NCI-H345 treated with DMSO at 0.1 percent for 48 hours (cell line): ENCODE results near the gene DRC1.

Experiments
- DNase-seq: peaks from one replicate; lab custom pipeline; 2025; ENCODE audit not compliant: unreplicated experiment; lab: John Stamatoyannopoulos, UW

The DRC1 gene

DNA sequence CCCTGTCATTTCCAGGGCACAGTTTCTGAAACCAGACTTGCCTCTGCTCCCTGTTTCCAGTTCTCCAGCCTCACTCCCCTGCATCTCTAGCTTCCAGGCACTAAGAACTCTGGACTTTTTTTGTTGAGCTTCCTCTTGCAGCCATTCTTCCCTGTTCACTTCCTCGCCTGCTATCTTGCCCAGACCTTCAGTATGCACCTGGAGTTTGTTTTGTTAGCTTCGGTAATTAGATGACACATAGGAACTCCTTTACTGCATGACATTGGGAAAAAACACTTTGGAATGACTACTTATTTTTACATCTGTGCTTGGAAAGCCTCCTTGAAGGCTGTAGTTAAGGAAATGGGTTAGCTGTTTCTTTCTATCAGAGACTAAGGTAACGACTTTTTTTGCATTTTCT, 41.0 kb downstream of the DRC1 start:
- no peak for DNase-seq

DNA sequence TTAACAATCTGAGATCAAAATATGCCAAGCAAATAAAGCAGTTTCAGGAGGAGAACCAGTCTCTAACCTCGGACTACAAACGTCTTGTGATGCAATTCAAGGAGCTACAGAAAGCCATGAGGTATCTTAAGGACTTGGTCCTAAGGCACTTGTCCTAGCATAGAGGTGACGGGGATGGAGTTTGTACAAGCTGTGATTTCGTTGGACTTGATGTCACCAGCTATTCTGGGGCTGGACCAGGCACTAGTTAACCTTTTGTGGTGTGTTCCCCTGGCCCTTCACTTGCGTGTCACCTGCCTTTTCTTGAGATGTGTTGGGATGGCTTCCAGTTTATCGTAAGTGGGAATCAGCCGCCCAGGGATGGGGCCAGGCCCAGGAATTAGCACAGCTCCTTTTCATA, 42.5 kb downstream of the DRC1 start:
- no peak for DNase-seq

DNA sequence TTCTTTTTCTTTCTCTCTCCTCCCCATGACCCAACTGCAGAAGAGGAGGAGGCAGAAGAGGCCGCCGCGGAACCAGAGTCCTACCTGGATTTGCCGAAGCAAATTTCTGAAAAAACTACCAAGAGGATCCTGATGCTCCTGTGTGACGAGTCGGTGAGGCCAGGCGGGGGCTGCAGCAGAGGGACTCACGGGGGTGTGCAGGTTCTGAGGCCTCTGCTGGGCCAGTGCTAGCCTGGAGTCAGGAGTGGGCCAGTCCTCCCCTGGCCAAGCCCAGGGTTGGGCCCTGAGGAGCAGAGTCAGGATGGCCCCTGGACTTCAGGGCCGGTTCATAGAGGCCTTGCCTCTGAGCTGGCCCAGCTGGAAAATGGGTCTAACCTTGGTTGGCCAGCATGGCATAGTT, 46.9 kb downstream of the DRC1 start:
- DNase-seq, result no peak

DNA sequence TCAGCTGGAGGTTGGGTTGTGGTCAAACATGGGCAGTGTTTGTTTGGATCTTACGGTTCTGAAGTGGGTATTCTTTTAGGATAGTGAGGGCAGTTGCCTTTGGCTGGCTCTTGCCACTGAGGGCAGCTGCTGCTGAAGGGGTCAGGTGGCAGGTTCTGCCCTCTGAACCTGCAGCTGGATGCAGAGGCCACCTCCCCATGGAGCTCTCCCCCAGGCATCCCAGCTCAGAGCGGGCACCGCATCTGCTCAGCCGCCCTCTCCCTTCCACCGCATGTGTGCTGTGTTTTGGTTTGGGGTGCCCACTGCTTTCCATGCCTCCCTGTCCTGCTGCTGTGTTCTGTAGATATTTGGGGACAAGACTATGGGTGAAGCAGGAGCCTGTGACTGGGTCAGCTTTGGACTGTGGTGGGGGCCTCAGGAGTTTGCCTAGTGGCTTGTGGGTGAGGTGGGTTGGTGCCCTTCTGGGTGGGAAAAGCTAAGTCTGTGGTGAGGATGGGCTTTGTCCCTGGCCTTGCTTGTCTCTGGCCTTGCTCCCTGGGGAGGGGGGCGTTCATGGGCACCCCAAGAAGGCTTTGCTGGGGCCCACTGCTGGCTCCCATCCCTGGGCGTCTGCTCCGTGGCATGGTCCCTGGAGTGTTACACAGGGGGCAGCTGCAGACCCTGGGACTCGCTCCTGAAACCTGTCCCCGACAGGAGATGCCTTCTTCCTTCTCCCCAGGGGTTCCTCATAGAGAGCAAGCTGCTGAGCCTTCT, 47.7 kb downstream of the DRC1 start:
- no peak for DNase-seq

DNA sequence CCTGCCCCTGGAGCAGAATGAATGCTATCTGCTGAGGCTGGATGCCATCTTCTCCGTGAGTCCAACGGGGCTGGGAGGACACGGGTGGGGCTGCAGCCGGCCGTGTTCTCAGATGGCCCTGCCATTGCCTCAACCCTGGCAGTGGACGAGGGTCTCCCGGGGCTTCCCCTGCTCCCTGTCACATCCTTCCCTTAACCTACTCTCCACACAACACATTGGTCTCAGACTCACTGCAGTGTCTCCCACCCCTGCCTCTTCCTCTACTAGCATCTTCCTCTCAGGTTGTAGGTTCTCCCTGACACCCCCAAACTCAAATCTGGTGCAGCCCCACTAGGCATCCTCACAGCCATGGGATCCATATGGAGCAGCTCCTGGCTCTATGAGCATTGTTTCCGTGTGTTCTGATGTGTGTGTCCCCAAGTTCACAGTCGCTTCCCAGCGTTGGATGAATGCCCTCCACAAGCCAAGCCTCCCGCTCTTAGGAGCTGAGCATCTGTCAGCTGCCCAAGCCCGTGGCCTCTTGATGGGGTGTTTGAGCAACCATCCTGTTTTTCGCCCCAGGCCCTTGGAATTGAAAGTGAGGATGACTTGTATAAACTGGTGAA, 48.4 kb downstream of the DRC1 start:
- no peak for DNase-seq

DNA sequence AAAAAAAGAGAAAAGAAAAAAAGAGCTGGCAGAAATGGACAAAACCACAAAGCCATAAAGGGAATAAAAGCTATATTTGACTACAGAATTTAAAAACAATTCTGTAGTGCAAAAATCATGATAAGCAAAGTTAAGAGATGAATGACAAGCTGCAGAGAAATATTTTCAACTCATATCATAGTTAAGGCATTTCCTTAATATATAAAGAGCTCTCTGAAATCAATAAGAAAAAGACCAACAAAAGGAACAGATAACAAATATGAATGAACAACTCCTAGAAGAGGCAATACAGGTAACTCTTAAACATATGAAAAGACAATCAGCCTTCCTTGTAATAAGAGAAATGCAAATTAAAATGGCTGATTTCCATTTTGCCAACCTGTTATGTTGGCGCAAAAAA, 50.0 kb downstream of the DRC1 start:
- no peak for DNase-seq

DNA sequence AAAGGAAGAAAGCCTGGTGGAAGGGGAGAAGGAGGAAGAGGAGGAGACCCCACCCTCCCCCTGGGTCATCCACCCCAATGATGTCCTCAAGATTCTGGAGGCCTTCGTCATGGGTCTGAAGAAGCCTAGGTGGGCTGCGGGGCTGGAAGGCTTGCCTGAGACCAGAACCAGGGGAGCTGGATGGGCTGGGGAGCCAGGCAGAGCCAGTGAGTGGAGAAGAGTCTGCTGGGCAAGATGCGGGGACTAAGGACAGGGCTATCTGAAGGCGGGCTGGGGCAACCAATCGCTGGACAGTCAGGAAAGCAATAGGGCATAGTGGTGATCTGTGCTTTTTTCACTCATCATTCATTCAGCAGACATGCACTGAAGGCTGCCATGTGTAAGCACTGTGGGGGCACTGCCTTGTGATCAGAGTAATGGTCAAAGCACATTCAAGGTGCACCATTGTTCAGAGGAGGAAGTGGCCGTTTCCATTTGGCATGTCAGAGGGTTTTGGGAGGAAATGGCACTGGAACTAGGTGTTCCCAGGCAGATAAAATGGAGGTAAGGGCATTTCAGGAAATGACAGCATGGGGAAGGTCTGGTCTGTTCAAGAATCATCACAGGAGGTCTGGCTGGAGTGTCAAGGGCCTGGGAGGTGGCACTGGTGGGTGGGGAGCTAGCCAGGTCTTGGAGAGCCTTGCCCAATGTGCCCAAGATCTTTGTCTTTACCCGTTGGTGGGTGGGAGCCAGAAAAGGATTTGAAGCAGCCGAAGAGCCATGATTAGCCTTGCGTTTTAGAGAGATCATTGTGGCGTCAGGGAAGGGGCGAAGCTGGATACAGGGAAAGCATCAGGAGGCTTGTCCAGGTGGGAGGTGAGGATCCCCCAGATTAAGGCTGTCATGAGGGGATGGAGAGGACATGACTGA, 52.0 kb downstream of the DRC1 start:
- no peak for DNase-seq

DNA sequence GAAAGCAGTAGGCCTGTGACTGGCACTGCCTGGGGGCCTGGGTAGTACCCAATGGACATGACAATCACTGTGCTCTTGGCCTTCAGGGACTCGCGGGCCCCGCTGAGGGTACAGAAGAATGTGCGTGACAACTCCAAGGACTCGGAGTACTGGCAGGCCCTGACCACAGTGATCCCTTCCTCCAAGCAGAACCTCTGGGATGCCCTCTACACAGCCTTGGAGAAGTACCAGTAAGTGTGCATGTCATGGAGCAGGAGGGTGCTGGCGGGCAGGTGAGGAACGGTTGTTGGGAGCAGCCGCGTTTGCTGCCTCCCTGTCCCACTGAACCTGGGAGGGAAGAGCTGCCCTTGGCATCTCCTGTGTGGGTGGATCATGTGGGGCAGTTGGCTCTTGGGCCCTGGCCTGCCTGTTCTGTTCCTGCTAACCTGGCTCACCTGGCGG, 52.9 kb downstream of the DRC1 start:
- DNase-seq, result no peak

DNA sequence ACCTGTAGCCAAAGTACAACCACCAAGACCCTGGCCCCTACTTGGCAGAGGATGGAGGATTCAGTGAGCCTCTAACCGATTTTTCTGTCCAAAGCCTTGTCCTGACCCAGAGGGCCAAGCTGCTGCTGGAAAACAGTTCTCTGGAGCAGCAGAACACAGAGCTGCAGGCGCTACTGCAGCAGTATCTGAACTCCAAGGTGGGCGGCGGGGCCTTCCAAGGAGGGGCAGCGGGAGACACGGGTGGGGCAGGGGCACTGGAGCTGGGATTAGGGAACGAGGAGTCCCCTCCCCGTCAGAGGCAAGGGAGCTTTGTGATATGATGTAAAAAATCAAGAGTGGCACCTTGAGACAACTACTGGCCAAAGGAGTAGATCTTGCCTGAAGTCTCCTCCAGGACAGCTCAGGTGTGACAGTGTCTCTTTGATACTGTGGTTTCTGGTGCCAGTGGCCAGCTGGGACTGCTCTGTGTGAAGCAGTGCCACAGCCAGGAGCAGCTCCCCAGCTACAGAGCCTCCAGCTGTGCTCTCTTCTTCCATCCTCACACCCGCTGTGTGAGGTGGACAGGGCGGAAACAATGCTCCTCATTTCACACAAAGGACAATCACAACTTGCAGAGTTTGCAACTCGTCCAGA, 53.4 kb downstream of the DRC1 start:
- no peak for DNase-seq

DNA sequence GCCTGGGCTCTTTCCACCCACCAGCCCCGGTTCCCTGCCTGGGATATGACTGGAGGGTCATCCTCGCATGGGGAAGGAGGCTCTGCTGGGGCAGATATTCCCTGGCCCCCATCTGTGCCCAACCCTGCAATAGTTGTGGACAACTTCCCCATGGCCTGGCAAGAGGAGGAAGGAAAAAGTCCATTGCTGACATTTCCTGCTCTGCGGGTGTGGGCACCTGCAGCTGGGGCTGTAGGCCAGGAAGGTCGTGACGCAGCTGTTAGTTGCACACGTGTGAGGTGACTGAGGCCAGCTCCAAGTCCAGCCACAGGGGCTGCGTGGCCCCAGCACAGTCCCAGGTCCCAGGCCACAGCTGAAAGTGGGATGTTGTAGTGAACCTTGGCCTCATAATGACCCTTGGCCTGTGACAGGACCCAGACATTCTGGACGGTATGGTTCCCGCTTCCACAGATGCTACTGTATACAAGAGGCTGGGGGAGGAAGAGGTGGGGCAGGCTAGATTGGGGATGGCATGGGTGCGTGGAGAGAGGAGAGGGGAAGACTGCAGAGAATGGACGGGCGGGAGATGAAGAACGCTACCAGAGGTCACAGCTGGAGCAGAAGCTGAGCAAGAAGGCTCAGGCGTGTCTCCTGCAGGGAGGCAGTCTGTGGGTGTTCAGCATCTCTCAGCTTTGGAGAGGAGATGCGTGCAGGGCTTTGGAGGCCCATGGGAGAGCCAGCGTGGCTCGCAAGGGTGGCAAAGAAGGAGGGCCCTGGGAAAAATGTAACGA, 54.1 kb downstream of the DRC1 start:
- DNase-seq, result no peak

DNA sequence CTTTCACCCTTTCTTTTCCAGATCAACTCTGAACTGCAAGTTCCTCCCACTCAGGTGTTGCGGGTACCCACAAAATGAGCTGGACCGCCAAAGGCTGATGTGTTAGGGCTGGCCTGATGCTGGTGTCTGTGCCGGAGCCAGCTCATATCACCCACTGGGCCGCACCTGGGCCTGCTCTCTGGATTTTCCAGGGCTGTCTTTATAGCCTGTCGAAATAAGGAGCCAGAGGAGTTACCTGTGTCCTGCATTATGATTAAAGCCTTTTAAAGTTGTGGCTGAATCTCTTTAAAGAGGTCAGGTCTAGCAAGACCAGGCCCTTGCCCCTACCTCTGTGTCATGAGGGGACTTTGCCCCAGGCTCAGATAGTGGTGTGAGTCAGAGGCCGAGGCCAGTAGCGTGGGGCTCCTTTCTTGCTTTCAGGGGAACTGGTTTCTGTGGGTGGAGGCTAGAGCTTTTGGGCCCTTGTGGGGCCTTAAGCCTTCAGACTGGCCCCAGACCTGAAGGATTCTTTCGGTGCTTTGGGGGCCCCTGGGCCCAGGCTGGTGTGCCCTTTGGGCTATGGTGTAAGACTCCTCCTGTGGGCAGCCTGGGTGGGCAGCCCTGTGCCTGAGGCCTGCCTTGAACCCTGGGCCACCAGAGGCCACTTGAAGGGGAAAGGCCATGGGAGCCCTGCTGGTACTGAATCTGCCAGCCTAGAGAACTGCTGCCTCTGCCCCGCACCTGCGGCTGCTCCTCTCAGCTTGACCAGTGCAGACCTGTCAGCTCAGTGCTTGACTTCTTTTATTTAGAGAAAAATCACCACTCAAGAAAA, 54.9 kb downstream of the DRC1 start:
- no peak for DNase-seq

DNA sequence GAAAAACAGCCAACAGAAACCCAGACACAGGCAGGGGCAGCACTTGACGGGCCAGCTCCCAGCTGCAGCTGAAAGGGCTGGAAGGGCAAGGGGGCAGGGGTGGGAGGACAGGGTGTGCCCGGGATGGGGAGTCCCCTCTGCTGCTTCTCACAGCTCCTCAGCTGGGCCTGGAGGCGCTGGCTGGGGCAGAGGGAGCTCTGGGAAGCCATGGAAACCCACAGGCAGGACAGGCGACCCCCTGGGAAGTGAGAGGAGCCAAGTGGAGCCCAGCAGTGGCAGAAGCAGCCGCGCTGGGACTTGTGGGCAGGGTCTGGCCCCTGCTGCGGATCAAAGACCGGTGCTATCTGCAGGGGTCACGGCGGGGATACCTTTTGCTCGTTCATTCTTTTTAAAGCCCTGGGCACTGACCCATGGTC, 55.5 kb downstream of the DRC1 start:
- peak; percentile 20 for DNase-seq

DNA sequence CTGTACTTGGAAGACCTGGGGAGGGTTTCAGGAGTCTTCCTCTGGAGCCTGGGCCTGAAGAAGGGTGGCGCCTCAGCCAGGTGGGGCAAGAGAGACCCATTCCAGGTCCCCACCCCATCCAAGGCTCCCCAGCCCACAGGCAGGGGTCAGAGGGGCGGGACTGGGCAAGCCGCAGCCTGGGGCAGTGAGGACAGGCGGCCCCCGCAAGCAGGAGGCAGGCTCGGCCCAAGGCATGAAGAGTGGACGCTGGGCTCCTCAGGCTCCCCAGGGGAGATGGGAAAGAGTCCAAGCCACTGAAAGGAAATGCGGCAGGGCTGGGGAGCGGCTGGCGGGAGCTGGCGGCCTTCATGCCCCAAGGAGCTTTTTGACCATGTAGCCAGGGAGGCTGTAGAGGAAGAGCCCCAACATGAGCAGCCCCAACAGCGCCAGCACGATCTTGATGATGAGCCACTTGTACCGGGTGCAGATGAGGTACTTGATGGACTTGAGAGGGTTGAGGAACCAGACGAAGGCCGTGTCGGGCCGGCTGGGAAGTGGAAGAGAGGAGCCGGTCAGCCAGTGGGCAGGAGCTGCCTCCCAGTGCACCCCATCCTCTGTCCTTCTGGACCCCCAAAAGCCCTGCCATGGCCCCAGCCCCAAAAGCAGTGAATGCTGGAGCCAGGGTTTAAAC, 56.1 kb downstream of the DRC1 start:
- DNase-seq, result no peak

DNA sequence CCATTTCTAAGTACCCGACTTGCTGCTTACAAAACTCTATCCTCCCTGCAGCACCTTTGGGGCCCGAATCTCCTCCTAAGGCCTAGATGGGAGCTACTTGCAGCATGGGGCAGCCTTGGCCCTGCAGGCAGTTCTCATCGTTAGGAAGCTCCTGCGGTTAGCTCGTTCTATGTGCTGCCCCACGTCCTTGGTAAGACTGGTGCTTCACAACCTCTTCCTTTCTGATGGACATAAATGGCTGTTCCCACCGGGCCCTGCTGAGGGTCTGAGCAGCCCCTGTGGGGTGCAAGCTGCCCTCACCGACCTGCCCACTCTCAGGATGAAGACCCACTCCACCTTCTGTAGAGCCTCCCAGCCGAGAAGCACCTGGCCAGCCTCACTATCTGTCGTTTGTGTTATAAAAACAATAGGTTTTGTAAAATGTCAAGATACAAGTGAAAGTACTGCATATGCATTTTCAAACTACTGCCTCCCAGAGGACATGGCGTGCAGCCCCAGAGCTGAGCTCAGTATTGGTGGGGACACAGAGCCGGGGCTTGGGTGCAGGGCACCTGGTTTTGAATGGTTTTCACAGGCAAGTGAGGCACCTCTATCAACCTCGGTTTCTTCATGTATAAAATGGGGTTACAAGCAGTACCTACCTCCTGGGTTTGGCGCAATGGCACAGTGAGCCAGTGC, 56.8 kb downstream of the DRC1 start:
- DNase-seq, result no peak

DNA sequence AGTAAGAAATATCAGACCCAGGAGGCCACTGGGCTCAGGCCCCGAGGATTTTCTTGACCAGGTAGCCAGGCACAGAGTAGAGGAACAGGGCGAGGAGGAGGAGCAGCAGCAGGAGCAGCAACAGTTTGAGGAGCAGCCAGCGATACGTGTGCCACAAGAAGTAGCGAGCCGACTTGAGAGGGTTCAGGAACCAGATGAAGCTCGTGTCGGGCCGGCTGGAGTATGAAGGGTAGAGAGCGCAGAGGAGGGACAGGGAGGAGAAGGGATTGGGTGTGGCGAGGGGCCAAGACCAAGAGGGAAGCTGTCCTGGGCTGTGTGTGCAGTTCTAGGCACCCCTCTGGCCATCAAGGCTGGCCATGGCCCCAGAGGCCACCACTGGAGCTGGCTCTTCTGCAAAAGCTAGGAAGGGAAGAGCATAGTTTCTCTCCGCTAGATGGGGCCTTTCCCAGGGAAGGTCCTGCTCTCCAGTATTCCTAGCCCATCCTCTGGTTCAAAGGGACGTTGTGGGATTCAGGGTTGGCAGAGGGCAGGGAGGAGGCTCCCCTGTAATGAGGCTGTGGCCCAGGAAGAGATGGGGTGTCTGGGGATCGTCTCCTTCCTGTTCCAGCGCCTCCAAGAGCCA, 58.4 kb downstream of the DRC1 start:
- no peak for DNase-seq

DNA sequence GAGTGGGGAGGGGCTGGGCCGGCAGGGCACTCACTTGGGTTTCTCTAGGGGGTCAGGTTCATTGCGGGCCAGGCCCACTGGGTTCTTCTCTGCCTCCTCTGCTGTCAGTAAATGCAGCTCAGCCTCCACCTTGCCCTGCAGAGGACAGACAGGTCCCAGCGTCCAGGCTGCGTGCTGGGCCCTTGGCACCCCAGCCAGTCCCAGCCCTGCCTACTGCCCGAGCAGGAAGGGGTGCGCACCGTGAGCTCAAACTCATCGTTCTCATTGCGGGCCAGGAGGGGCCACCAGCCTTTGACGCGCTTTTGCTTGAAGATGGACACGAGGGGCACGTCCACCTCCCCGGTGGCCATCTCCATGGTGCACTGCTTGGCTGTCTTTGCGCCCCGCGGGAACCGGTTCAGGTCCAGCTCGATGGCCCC, 58.9 kb downstream of the DRC1 start:
- DNase-seq, result no peak

DNA sequence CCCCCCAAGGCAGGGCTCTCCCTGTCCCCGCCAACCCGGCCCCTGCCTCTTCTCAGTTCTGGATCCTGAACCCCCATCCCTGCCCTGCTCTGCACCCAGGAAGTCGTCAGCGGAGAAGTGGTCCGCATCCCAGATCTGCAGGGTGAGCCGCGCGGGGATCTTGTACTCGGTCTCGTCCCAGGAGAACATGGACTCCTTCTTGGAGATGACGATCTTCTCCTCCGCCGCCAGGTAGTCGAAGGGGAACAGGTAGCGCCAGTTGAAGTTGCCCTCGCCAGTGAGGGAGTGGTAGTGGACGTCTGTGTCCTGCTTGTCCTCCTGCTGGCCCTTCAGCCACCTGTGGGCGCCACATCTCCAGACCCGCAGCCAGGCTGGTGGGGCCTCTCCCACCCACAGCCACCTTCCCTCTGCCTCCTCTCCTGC, 59.9 kb downstream of the DRC1 start:
- no peak for DNase-seq

DNA sequence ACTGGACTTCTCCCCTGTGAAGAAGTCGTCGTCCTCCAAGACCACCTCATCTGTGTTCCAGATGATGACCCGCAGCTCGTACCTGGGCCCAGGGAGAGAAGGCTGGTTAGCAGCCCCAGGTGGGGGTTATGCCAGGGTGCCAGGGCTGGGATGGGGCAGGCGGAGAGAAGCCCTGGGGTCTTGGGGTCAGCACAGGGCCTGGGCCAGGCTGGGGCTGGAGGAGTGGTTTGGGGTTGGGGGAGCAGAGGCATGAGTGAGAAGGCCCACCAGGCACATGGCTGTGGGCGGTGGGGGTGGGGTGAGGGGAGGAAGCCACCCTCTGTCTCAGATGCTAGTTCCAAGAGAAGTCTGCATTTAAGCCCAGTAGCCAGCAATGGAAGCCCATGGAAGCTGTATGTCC, 60.4 kb downstream of the DRC1 start:
- DNase-seq, result no peak
